Common myeloid progenitor, CD34-positive (primary cell): ENCODE results near the gene PPFIA4.
A peak's percentile ranks its signal among the peaks of the same experiment; 100 is the strongest.

Source experiments
- CTCF ChIA-PET: fragments of 350-600 bp; sonication (Branson Sonifier 250); formaldehyde crosslinking; loops from one replicate; lab custom pipeline; 2021; ENCODE audit warnings: antibody characterized with exemption; lab: Charles Lee
- POLR2A ChIA-PET: fragments of 350-600 bp; sonication (Branson Sonifier 250); formaldehyde crosslinking; loops from one replicate; lab custom pipeline; 2021; ENCODE audit warnings: antibody characterized with exemption; lab: Charles Lee
- DNase-seq, 3 donors: peaks; one replicate each; pipeline versions ENCODE4 v3.0.0 to v3.0.0-alpha.2; 2013
- H3K27ac ChIP-seq, 2 experiments: 1 replicate in 1 of 2; 2 replicates in 1 of 2; pipeline ENCODE4 v1.7.0; 2013; ENCODE audit warnings: inconsistent platforms in 2 of 2, low read length in 2 of 2, mild to moderate bottlenecking in 2 of 2, low read depth in 1 of 2, moderate library complexity in 1 of 2; ENCODE audit not compliant: severe bottlenecking in 2 of 2, insufficient read depth in 1 of 2, poor library complexity in 1 of 2
- H3K27me3 ChIP-seq, 5 experiments: replicated peaks in 2 of 5; 1 replicate in 3 of 5; 2 replicates in 2 of 5; pipeline versions ENCODE4 v1.6.1 to v1.7.0; 2013; ENCODE audit warnings: low read length in 4 of 5, mild to moderate bottlenecking in 2 of 5, moderate library complexity in 2 of 5, inconsistent platforms in 1 of 5; ENCODE audit not compliant: insufficient read depth in 5 of 5, control insufficient read depth in 4 of 5
- H3K36me3 ChIP-seq, 4 experiments: 1 replicate in 2 of 4; 2 replicates in 2 of 4; pipeline versions ENCODE4 v1.6.1 to v1.7.0; 2013; ENCODE audit warnings: low read length in 3 of 4, control low read depth in 1 of 4, mild to moderate bottlenecking in 1 of 4; ENCODE audit not compliant: control insufficient read depth in 4 of 4, insufficient read depth in 4 of 4
- H3K4me1 ChIP-seq, 4 experiments: 1 replicate in 3 of 4; 2 replicates in 1 of 4; pipeline versions ENCODE4 v1.6.1 to v1.7.1; 2013; ENCODE audit warnings: low read length in 3 of 4, mild to moderate bottlenecking in 3 of 4, control low read depth in 1 of 4, inconsistent platforms in 1 of 4, moderate library complexity in 1 of 4; ENCODE audit not compliant: control insufficient read depth in 4 of 4, insufficient read depth in 4 of 4; ENCODE audit errors: control extremely low read depth in 1 of 4
- H3K4me3 ChIP-seq, 7 experiments: 1 replicate in 4 of 7; 2 replicates in 3 of 7; pipeline versions ENCODE4 v1.5.1 to v1.7.0; 2013; ENCODE audit warnings: mild to moderate bottlenecking in 7 of 7, low read length in 6 of 7, moderate library complexity in 6 of 7, inconsistent platforms in 2 of 7, low read depth in 2 of 7, control low read depth in 1 of 7; ENCODE audit not compliant: insufficient read depth in 4 of 7, control insufficient read depth in 1 of 7; ENCODE audit errors: extremely low read depth in 1 of 7
- H3K9me3 ChIP-seq, 5 experiments: 1 replicate in 4 of 5; 2 replicates in 1 of 5; pipeline versions ENCODE4 v1.6.1 to v1.7.1; 2013; ENCODE audit warnings: low read length in 4 of 5, mild to moderate bottlenecking in 2 of 5, inconsistent platforms in 1 of 5, low read depth in 1 of 5, moderate library complexity in 1 of 5; ENCODE audit not compliant: control insufficient read depth in 4 of 5, insufficient read depth in 2 of 5; ENCODE audit errors: control extremely low read depth in 1 of 5
- WGBS: methylation state at CpG from one replicate; pipeline ENCODE4 v1.1.5; 2013; ENCODE audit not compliant: insufficient coverage; 5-methylcytosine and 5-hydroxymethylcytosine counted together

PPFIA4 gene

GRCh38 chr1:203112475-203112874 lies 86.2 kb downstream of the PPFIA4 start:
- CTCF ChIA-PET: interaction anchor here (0.9 to 1.2 kb wide), 3 partner anchors 10 to 73 kb away, joined by 3 to 4 read pairs (median 4); no protein-coding TSS in a partner anchor
- 94% methylated on average over 2 of the region's 2 CpGs for WGBS
- H3K4me3 ChIP-seq: no peak overlapping the region
- POLR2A ChIA-PET: no interaction called here
- no peak overlapping the region for H3K27ac ChIP-seq
- H3K27me3 ChIP-seq: peaks cover 2 to 44% (median 28%) of the 10 kb centered on the region in 5 experiments
- DNase-seq: no peak
- H3K36me3 ChIP-seq: no peaks in the 10 kb centered on the region
- no peaks in the 10 kb centered on the region for H3K9me3 ChIP-seq
- H3K4me1 ChIP-seq: no peaks in the 10 kb centered on the region

- CTCF ChIA-PET: interaction anchor here (0.9 to 1.2 kb wide), 3 partner anchors 10 to 73 kb away, joined by 3 to 4 read pairs (median 4); no protein-coding TSS in a partner anchor
- no peaks in the 10 kb centered on the region for H3K36me3 ChIP-seq
- H3K27me3 ChIP-seq: peaks cover under 1 to 52% (median 31%) of the 10 kb centered on the region in 5 experiments
- no peak overlapping the region for H3K27ac ChIP-seq
- no peak for DNase-seq
- no peaks in the 10 kb centered on the region for H3K4me1 ChIP-seq
- POLR2A ChIA-PET: no interaction called here
- H3K4me3 ChIP-seq: no peak overlapping the region
- 79% methylated on average over 2 of the region's 4 CpGs for WGBS
- no peaks in the 10 kb centered on the region for H3K9me3 ChIP-seq
Observed at GRCh38 chr1:203113308-203113707, 87.0 kb downstream of the PPFIA4 start.

GRCh38 chr1:203114202-203114601 lies 87.9 kb downstream of the PPFIA4 start:
- ChIA-PET CTCF (no interaction called here), POLR2A (no interaction called here)
- no peak overlapping the region for H3K27ac ChIP-seq
- no peak for DNase-seq
- H3K4me1 ChIP-seq: no peaks in the 10 kb centered on the region
- no peaks in the 10 kb centered on the region for H3K9me3 ChIP-seq
- no peaks in the 10 kb centered on the region for H3K36me3 ChIP-seq
- 92% methylated on average over 7 of the region's 7 CpGs for WGBS
- H3K4me3 ChIP-seq: no peak overlapping the region
- peaks cover 0 to 56% (median 31%) of the 10 kb centered on the region in 5 experiments for H3K27me3 ChIP-seq

GRCh38 chr1:203116091-203116820 lies 90.0 kb downstream of the PPFIA4 start:
- CTCF ChIA-PET: interaction anchor here (0.9 to 25.2 kb wide), 9 partner anchors 11 to 152 kb away, joined by 4 to 313 read pairs (median 30); partner anchors contain the start of genes ADORA1 and MYBPH
- H3K27me3 ChIP-seq: peaks cover 0 to 63% (median 28%) of the 10 kb centered on the region in 5 experiments
- POLR2A ChIA-PET: no interaction called here
- H3K4me3 ChIP-seq: no peak overlapping the region
- no peak overlapping the region for H3K27ac ChIP-seq
- H3K9me3 ChIP-seq: no peaks in the 10 kb centered on the region
- 87% methylated on average over 3 of the region's 10 CpGs for WGBS
- H3K36me3 ChIP-seq: no peaks in the 10 kb centered on the region
- DNase-seq: no peak
- H3K4me1 ChIP-seq: peaks cover 0 to 4% (median 4%) of the 10 kb centered on the region in 4 experiments

GRCh38 chr1:203117611-203118575 lies 91.6 kb downstream of the PPFIA4 start:
- no peak overlapping the region for H3K27ac ChIP-seq
- peaks cover 0 to 67% (median 28%) of the 10 kb centered on the region in 5 experiments for H3K27me3 ChIP-seq
- H3K4me3 ChIP-seq: no peak overlapping the region
- H3K9me3 ChIP-seq: no peaks in the 10 kb centered on the region
- POLR2A ChIA-PET: interaction anchor here (0.7 kb wide), 1 partner anchor 100 kb away, joined by 3 read pairs; no protein-coding TSS in a partner anchor
- CTCF ChIA-PET: interaction anchor here (0.9 to 25.2 kb wide), 27 partner anchors 9 to 150 kb away, joined by 3 to 313 read pairs (median 5); partner anchors contain the start of genes ADORA1 and MYBPH
- WGBS: 34% methylated on average over 31 of the region's 35 CpGs
- H3K4me1 ChIP-seq: peaks cover 0 to 13% (median 9%) of the 10 kb centered on the region in 4 experiments
- H3K36me3 ChIP-seq: no peaks in the 10 kb centered on the region
- DNase-seq: peak; percentile 59 to 72 (median 72)

- CTCF ChIA-PET: interaction anchor here (0.6 to 25.2 kb wide), 9 partner anchors 10 to 95 kb away, joined by 3 to 313 read pairs (median 6); partner anchors contain the start of gene MYBPH
- no peaks in the 10 kb centered on the region for H3K9me3 ChIP-seq
- POLR2A ChIA-PET: interaction anchor here (1.3 to 1.4 kb wide), 2 partner anchors 16 to 80 kb away, joined by 3 read pairs; no protein-coding TSS in a partner anchor
- WGBS: 71% methylated on average over 6 of the region's 7 CpGs
- H3K27me3 ChIP-seq: peaks cover 3 to 86% (median 30%) of the 10 kb centered on the region in 5 experiments
- H3K4me1 ChIP-seq: peaks cover 0 to 13% (median 9%) of the 10 kb centered on the region in 4 experiments
- H3K4me3 ChIP-seq: no peak overlapping the region
- DNase-seq: no peak
- H3K27ac ChIP-seq: no peak overlapping the region
- H3K36me3 ChIP-seq: no peaks in the 10 kb centered on the region
Observed at GRCh38 chr1:203120325-203121153, 94.2 kb downstream of the PPFIA4 start.
